Astrocyte (in vitro differentiated cells and primary cell): ENCODE measurements around the gene DRGX.

Experiments
- EZH2 ChIP-seq: IDR thresholded peaks from 2 replicates; pipeline ENCODE4 v1.6.1; 2012; ENCODE audit warnings: mild to moderate bottlenecking, low read length, inconsistent platforms; ENCODE audit not compliant: insufficient read depth
- TF ChIP-seq, protein P1 (sequence below): IDR thresholded peaks from 2 replicates; pipeline ENCODE4 v1.5.1; 2011; ENCODE audit warnings: low read depth, mild to moderate bottlenecking, inconsistent platforms, low read length, moderate library complexity; ENCODE audit not compliant: insufficient read depth

GRCh38 chr10:49415846-49416245 is 20.0 kb upstream of the DRGX start:
- TF ChIP-seq, protein P1, sequence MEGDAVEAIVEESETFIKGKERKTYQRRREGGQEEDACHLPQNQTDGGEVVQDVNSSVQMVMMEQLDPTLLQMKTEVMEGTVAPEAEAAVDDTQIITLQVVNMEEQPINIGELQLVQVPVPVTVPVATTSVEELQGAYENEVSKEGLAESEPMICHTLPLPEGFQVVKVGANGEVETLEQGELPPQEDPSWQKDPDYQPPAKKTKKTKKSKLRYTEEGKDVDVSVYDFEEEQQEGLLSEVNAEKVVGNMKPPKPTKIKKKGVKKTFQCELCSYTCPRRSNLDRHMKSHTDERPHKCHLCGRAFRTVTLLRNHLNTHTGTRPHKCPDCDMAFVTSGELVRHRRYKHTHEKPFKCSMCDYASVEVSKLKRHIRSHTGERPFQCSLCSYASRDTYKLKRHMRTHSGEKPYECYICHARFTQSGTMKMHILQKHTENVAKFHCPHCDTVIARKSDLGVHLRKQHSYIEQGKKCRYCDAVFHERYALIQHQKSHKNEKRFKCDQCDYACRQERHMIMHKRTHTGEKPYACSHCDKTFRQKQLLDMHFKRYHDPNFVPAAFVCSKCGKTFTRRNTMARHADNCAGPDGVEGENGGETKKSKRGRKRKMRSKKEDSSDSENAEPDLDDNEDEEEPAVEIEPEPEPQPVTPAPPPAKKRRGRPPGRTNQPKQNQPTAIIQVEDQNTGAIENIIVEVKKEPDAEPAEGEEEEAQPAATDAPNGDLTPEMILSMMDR = no peak
- no peak for TF ChIP-seq EZH2
